H7 (cell line): ENCODE data around the gene BAG1. TPM values are rescaled to one million over a fixed set of nuclear protein-coding genes. Genes with fewer than 3 reads are reported as not detected.

Experiments used
- DNase-seq: peaks from one replicate; pipeline ENCODE4 v3.0.0; 2012
- H3K27me3 ChIP-seq: 2 replicates; pipeline ENCODE4 v1.6.0; 2011; ENCODE audit warnings: mild to moderate bottlenecking, low read length; ENCODE audit not compliant: control insufficient read depth, insufficient read depth
- H3K36me3 ChIP-seq: replicated peaks from 2 replicates; pipeline ENCODE4 v1.5.1; 2011; ENCODE audit warnings: low read length; ENCODE audit not compliant: control insufficient read depth, insufficient read depth
- H3K4me3 ChIP-seq: 2 replicates; pipeline ENCODE4 v1.5.1; 2011; ENCODE audit warnings: low read depth, mild to moderate bottlenecking, control low read depth, low read length, moderate library complexity; ENCODE audit not compliant: insufficient read depth
- total RNA-seq: library from RNA; depleted of rRNA; stranded (reverse); fragments of >200 nt; shearing (Covaris generic); gene quantifications from 2 replicates; pipeline ENCODE4 v1.2.3, GENCODE V29; 2014; rRNA removed

BAG1 gene
- total RNA-seq: 27.8 and 28.7 TPM in 2 replicates

- Histone ChIP-seq H3K27me3 (no peaks in the 10 kb centered on the region), H3K36me3 (peaks cover 19% of the 10 kb centered on the region), H3K4me3 (peak within 1 kb of the TSS; percentile 98)
- peak; percentile 97 for DNase-seq
Observed at GRCh38 chr9:33264473-33265177, at the start of gene BAG1, which contains the start of gene CHMP5. Gene BAG1 (minus strand): TSS chr9:33264708. Gene CHMP5 (plus strand): TSS chr9:33265049. CDS start chr9:33265079, 30 bp downstream.

GRCh38 chr9:33311953-33312352 lies 47.4 kb upstream of the BAG1 start:
- Histone ChIP-seq H3K36me3 (peaks cover 14% of the 10 kb centered on the region), H3K4me3 (no peak overlapping the region), H3K27me3 (no peaks in the 10 kb centered on the region)
- DNase-seq: no peak

DNA sequence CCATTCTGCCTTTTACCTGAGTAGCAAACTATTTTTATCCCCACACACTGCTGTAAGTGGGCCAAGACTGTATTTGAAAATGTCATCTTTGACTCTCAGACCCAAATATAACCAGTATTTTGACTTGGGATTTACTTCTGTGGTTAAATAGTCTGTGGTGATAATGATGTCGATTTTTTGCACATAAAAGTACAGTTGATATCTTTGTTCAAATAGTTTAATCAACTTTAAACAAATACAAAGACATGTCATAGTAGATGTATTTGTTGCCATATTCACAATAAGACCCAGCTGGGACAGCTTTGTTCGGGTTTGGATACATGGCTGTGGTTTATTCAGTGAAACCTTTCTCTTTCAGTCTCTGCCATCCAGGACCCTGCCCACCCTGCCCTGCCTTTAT lies 46.2 kb upstream of the BAG1 start:
- H3K4me3 ChIP-seq: no peak overlapping the region

GRCh38 chr9:33309903-33310302 lies 45.4 kb upstream of the BAG1 start:
- no peak overlapping the region for H3K4me3 ChIP-seq
- peaks cover 16% of the 10 kb centered on the region for H3K36me3 ChIP-seq
- H3K27me3 ChIP-seq: no peaks in the 10 kb centered on the region
- no peak for DNase-seq

More for the DNA sequence above, 46.2 kb upstream of the BAG1 start:
- H3K27me3 ChIP-seq: no peaks in the 10 kb centered on the region
- DNase-seq: no peak
- peaks cover 16% of the 10 kb centered on the region for H3K36me3 ChIP-seq

GRCh38 chr9:33307067-33307466 lies 42.6 kb upstream of the BAG1 start:
- no peak overlapping the region for H3K4me3 ChIP-seq
- H3K36me3 ChIP-seq: peaks cover 19% of the 10 kb centered on the region
- no peaks in the 10 kb centered on the region for H3K27me3 ChIP-seq
- no peak for DNase-seq

GRCh38 chr9:33306037-33306436 lies 41.5 kb upstream of the BAG1 start:
- peaks cover 19% of the 10 kb centered on the region for H3K36me3 ChIP-seq
- no peak overlapping the region for H3K4me3 ChIP-seq
- DNase-seq: no peak
- H3K27me3 ChIP-seq: no peaks in the 10 kb centered on the region

- Histone ChIP-seq H3K27me3 (no peaks in the 10 kb centered on the region), H3K36me3 (peaks cover 26% of the 10 kb centered on the region), H3K4me3 (no peak overlapping the region)
- no peak for DNase-seq
Observed at GRCh38 chr9:33304362-33304761, 39.9 kb upstream of the BAG1 start.

GRCh38 chr9:33300546-33300945 lies 36.0 kb upstream of the BAG1 start:
- no peak overlapping the region for H3K4me3 ChIP-seq
- H3K36me3 ChIP-seq: peaks cover 28% of the 10 kb centered on the region
- no peaks in the 10 kb centered on the region for H3K27me3 ChIP-seq
- DNase-seq: no peak

- DNase-seq: no peak
- H3K36me3 ChIP-seq: peaks cover 22% of the 10 kb centered on the region
Observed at GRCh38 chr9:33297432-33297831, 32.9 kb upstream of the BAG1 start.

GRCh38 chr9:33295571-33295970 lies 31.1 kb upstream of the BAG1 start:
- H3K36me3 ChIP-seq: peaks cover 17% of the 10 kb centered on the region
- no peaks in the 10 kb centered on the region for H3K27me3 ChIP-seq
- no peak overlapping the region for H3K4me3 ChIP-seq
- DNase-seq: no peak

More at GRCh38 chr9:33297432-33297831, 32.9 kb upstream of the BAG1 start:
- no peaks in the 10 kb centered on the region for H3K27me3 ChIP-seq
- no peak overlapping the region for H3K4me3 ChIP-seq

- no peak overlapping the region for H3K4me3 ChIP-seq
- peaks cover 14% of the 10 kb centered on the region for H3K36me3 ChIP-seq
- H3K27me3 ChIP-seq: no peaks in the 10 kb centered on the region
- no peak for DNase-seq
Observed at GRCh38 chr9:33294670-33295432, 30.3 kb upstream of the BAG1 start.

DNA sequence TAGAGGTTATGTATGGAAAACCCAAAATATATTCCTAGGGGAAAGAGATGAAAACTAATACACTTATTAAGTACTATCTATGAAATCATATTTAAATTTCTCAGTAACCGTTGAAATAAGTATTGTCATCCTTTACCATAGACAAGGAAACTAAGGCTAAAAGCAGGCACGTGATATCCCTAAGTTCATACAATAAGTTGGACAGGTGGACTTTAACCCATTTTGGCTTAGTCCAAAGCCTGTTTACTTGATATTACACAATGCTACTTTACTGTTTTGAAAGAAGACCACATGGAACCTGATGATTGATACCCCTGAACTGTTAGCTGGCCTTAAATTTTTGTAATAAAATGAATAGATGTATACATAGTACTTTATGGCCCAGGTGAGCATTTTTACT lies 29.3 kb upstream of the BAG1 start:
- DNase-seq: no peak
- H3K27me3 ChIP-seq: no peaks in the 10 kb centered on the region
- no peak overlapping the region for H3K4me3 ChIP-seq
- H3K36me3 ChIP-seq: peaks cover 12% of the 10 kb centered on the region

- no peak for DNase-seq
Observed at GRCh38 chr9:33291901-33292300, 27.4 kb upstream of the BAG1 start.

DNA sequence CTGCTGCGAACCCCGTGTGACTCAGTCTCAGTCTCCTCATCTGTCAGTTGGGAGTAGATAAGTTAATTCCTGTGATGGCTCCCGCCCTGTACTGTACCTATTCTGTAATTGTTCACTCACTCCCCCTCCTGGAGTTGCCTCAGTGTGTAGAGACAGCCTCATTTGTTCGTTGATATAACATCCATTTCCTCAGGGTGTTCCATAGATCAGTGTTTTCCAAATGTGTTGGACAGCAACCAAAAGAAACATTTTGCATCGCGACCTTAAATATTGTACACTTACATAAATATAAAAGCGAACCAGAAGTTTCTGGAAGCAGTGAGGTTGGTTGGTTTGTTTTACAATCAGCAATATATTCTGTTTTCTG lies 26.5 kb upstream of the BAG1 start:
- Histone ChIP-seq H3K27me3 (no peaks in the 10 kb centered on the region), H3K36me3 (peaks cover 5% of the 10 kb centered on the region), H3K4me3 (peak overlapping the region; percentile 96)
- DNase-seq: no peak

More at GRCh38 chr9:33291901-33292300, 27.4 kb upstream of the BAG1 start:
- Histone ChIP-seq H3K4me3 (no peak overlapping the region), H3K36me3 (peaks cover 5% of the 10 kb centered on the region), H3K27me3 (no peaks in the 10 kb centered on the region)
